T-helper 2 cell treated with Interferon-gamma antibody and Interleukin-4, amounts not matched to agents 5 μg/mL and 100 μg/mL, for 36 hours (primary cell): Measurements from ENCODE around the gene RNF44.
A peak's percentile ranks its signal among the peaks of the same experiment; 100 is the strongest.

Experiments used
- DNase-seq: peaks from one replicate; pipeline ENCODE4 v3.0.0; 2021; ENCODE audit warnings: low spot score
- H3K27ac Mint-ChIP-seq: one replicate; pipeline ENCODE4 v1.8.0; 2021; ENCODE audit warnings: mild to moderate bottlenecking, mixed read lengths
- H3K27me3 Mint-ChIP-seq: one replicate; pipeline ENCODE4 v1.8.0; 2021; ENCODE audit warnings: low read depth, mixed read lengths
- H3K36me3 Mint-ChIP-seq: one replicate; pipeline ENCODE4 v1.8.0; 2021; ENCODE audit warnings: low read depth, mixed read lengths
- H3K4me1 Mint-ChIP-seq: one replicate; pipeline ENCODE4 v1.8.0; 2021; ENCODE audit warnings: low read depth, mixed read lengths
- H3K4me3 Mint-ChIP-seq: one replicate; pipeline ENCODE4 v1.8.0; 2022; ENCODE audit warnings: mild to moderate bottlenecking, moderate library complexity, mixed read lengths
- H3K9me3 Mint-ChIP-seq: one replicate; pipeline ENCODE4 v1.8.0; 2021; ENCODE audit warnings: mixed read lengths

The RNF44 gene

GRCh38 chr5:176545388-176545736 is 8.2 kb upstream of the RNF44 start:
- Mint-ChIP-seq H3K27me3 (no peaks in the 10 kb centered on the region), H3K4me3 (no peak overlapping the region), H3K36me3 (peaks cover 5% of the 10 kb centered on the region), H3K4me1 (peaks cover 30% of the 10 kb centered on the region), H3K9me3 (no peaks in the 10 kb centered on the region), H3K27ac (no peak overlapping the region)
- DNase-seq = no peak

GRCh38 chr5:176543428-176544182 is 6.4 kb upstream of the RNF44 start:
- DNase-seq = peak; percentile 83

GRCh38 chr5:176542596-176543427 is 5.6 kb upstream of the RNF44 start:
- H3K36me3 Mint-ChIP-seq = peaks cover 5% of the 10 kb centered on the region
- peak overlapping the region; percentile 83 for H3K4me3 Mint-ChIP-seq
- DNase-seq = no peak
- peaks cover 50% of the 10 kb centered on the region for H3K4me1 Mint-ChIP-seq
- H3K27me3 Mint-ChIP-seq = no peaks in the 10 kb centered on the region
- no peaks in the 10 kb centered on the region for H3K9me3 Mint-ChIP-seq
- peak overlapping the region; percentile 93 for H3K27ac Mint-ChIP-seq

More at GRCh38 chr5:176543428-176544182, 6.4 kb upstream of the RNF44 start:
- H3K9me3 Mint-ChIP-seq = no peaks in the 10 kb centered on the region
- H3K36me3 Mint-ChIP-seq = peaks cover 5% of the 10 kb centered on the region
- H3K27me3 Mint-ChIP-seq = no peaks in the 10 kb centered on the region
- H3K4me3 Mint-ChIP-seq = peak overlapping the region; percentile 94
- H3K27ac Mint-ChIP-seq = peak overlapping the region; percentile 93
- peaks cover 42% of the 10 kb centered on the region for H3K4me1 Mint-ChIP-seq

- peaks cover 5% of the 10 kb centered on the region for H3K36me3 Mint-ChIP-seq
- H3K9me3 Mint-ChIP-seq = no peaks in the 10 kb centered on the region
- DNase-seq = peak; percentile 66
- H3K27me3 Mint-ChIP-seq = no peaks in the 10 kb centered on the region
- peaks cover 50% of the 10 kb centered on the region for H3K4me1 Mint-ChIP-seq
- H3K4me3 Mint-ChIP-seq = peak overlapping the region; percentile 83
- H3K27ac Mint-ChIP-seq = peak overlapping the region; percentile 93
These were observed 5.0 kb upstream of the RNF44 start for GRCh38 chr5:176542135-176542595.

GRCh38 chr5:176541338-176542134 is 4.3 kb upstream of the RNF44 start:
- peak overlapping the region; percentile 93 for H3K27ac Mint-ChIP-seq
- no peaks in the 10 kb centered on the region for H3K27me3 Mint-ChIP-seq
- no peaks in the 10 kb centered on the region for H3K9me3 Mint-ChIP-seq
- DNase-seq = peak; percentile 76
- peak overlapping the region; percentile 83 for H3K4me3 Mint-ChIP-seq
- H3K36me3 Mint-ChIP-seq = peaks cover 5% of the 10 kb centered on the region
- peaks cover 50% of the 10 kb centered on the region for H3K4me1 Mint-ChIP-seq

- H3K4me3 Mint-ChIP-seq = peak overlapping the region; percentile 83
- peaks cover 7% of the 10 kb centered on the region for H3K36me3 Mint-ChIP-seq
- H3K27me3 Mint-ChIP-seq = no peaks in the 10 kb centered on the region
- no peak for DNase-seq
- H3K9me3 Mint-ChIP-seq = no peaks in the 10 kb centered on the region
- H3K4me1 Mint-ChIP-seq = peaks cover 50% of the 10 kb centered on the region
- H3K27ac Mint-ChIP-seq = peak overlapping the region; percentile 93
These were observed 3.7 kb upstream of the RNF44 start for GRCh38 chr5:176540956-176541337.

- Mint-ChIP-seq H3K4me3 (peak overlapping the region; percentile 54), H3K36me3 (peaks cover 11% of the 10 kb centered on the region), H3K9me3 (no peaks in the 10 kb centered on the region), H3K27me3 (no peaks in the 10 kb centered on the region), H3K27ac (peak overlapping the region; percentile 93), H3K4me1 (peaks cover 50% of the 10 kb centered on the region)
- DNase-seq = no peak
These were observed 3.3 kb upstream of the RNF44 start for GRCh38 chr5:176540476-176540899.

- H3K27ac Mint-ChIP-seq = peak overlapping the region; percentile 20
- peaks cover 57% of the 10 kb centered on the region for H3K4me1 Mint-ChIP-seq
- H3K27me3 Mint-ChIP-seq = no peaks in the 10 kb centered on the region
- H3K4me3 Mint-ChIP-seq = no peak overlapping the region
- H3K36me3 Mint-ChIP-seq = peaks cover 20% of the 10 kb centered on the region
- H3K9me3 Mint-ChIP-seq = no peaks in the 10 kb centered on the region
- DNase-seq = no peak
These were observed 1.8 kb upstream of the RNF44 start for GRCh38 chr5:176538989-176539384.

- H3K4me1 Mint-ChIP-seq = peaks cover 60% of the 10 kb centered on the region
- H3K27ac Mint-ChIP-seq = peak overlapping the region; percentile 99
- H3K4me3 Mint-ChIP-seq = peak overlapping the region; percentile 99
- no peaks in the 10 kb centered on the region for H3K27me3 Mint-ChIP-seq
- peaks cover 26% of the 10 kb centered on the region for H3K36me3 Mint-ChIP-seq
- no peaks in the 10 kb centered on the region for H3K9me3 Mint-ChIP-seq
- no peak for DNase-seq
These were observed 1.2 kb upstream of the RNF44 start for GRCh38 chr5:176538230-176538988.

GRCh38 chr5:176537554-176538229 is 490 bp upstream of the RNF44 start:
- peaks cover 64% of the 10 kb centered on the region for H3K4me1 Mint-ChIP-seq
- H3K4me3 Mint-ChIP-seq = peak overlapping the region; percentile 99
- no peaks in the 10 kb centered on the region for H3K9me3 Mint-ChIP-seq
- H3K27ac Mint-ChIP-seq = peak overlapping the region; percentile 99
- peaks cover 29% of the 10 kb centered on the region for H3K36me3 Mint-ChIP-seq
- H3K27me3 Mint-ChIP-seq = no peaks in the 10 kb centered on the region
- DNase-seq = peak; percentile 97

- Mint-ChIP-seq H3K4me1 (peaks cover 55% of the 10 kb centered on the region), H3K9me3 (no peaks in the 10 kb centered on the region), H3K36me3 (peaks cover 30% of the 10 kb centered on the region), H3K4me3 (peak overlapping the region; percentile 99), H3K27ac (peak overlapping the region; percentile 95), H3K27me3 (no peaks in the 10 kb centered on the region)
- DNase-seq = peak; percentile 80
These were observed 885 bp downstream of the RNF44 start for GRCh38 chr5:176536132-176536901.

GRCh38 chr5:176535664-176536131 is 1.5 kb downstream of the RNF44 start:
- no peaks in the 10 kb centered on the region for H3K9me3 Mint-ChIP-seq
- peak overlapping the region; percentile 95 for H3K27ac Mint-ChIP-seq
- no peaks in the 10 kb centered on the region for H3K27me3 Mint-ChIP-seq
- peaks cover 51% of the 10 kb centered on the region for H3K4me1 Mint-ChIP-seq
- H3K36me3 Mint-ChIP-seq = peaks cover 34% of the 10 kb centered on the region
- peak overlapping the region; percentile 99 for H3K4me3 Mint-ChIP-seq
- DNase-seq = no peak
